HUES6 (cell line): ENCODE measurements around the gene ABCA3.

Experiments
- H3K27ac ChIP-seq: 2 replicates; pipeline ENCODE4 v1.7.0; 2013; ENCODE audit warnings: low read depth, mild to moderate bottlenecking, low read length, inconsistent platforms
- H3K27me3 ChIP-seq: 2 replicates; pipeline ENCODE4 v1.6.1; 2013; ENCODE audit warnings: low read length; ENCODE audit not compliant: control insufficient read depth, insufficient read depth
- H3K36me3 ChIP-seq: 2 replicates; pipeline ENCODE4 v1.6.1; 2013; ENCODE audit warnings: low read length; ENCODE audit not compliant: control insufficient read depth, insufficient read depth
- H3K4me1 ChIP-seq: 2 replicates; pipeline ENCODE4 v1.6.1; 2013; ENCODE audit warnings: low read length; ENCODE audit not compliant: control insufficient read depth, insufficient read depth
- H3K4me3 ChIP-seq: 2 replicates; pipeline ENCODE4 v1.5.1; 2013; ENCODE audit warnings: low read depth, low read length
- H3K9ac ChIP-seq: one replicate; pipeline ENCODE4 v1.6.1; 2013; ENCODE audit warnings: mild to moderate bottlenecking, low read length
- H3K9me3 ChIP-seq: 2 replicates; pipeline ENCODE4 v1.6.1; 2013; ENCODE audit warnings: low read depth, low read length; ENCODE audit not compliant: control insufficient read depth, insufficient read depth

The ABCA3 gene

GRCh38 chr16:2287916-2288547, 52.5 kb downstream of the ABCA3 start:
- Histone ChIP-seq H3K9me3 (no peaks in the 10 kb centered on the region), H3K36me3 (no peaks in the 10 kb centered on the region), H3K27me3 (no peaks in the 10 kb centered on the region), H3K4me3 (no peak overlapping the region), H3K4me1 (no peaks in the 10 kb centered on the region), H3K9ac (no peak overlapping the region), H3K27ac (no peak overlapping the region)

GRCh38 chr16:2286550-2286949, 54.0 kb downstream of the ABCA3 start:
- Histone ChIP-seq H3K9me3 (no peaks in the 10 kb centered on the region), H3K9ac (no peak overlapping the region), H3K4me3 (no peak overlapping the region), H3K4me1 (no peaks in the 10 kb centered on the region), H3K27me3 (no peaks in the 10 kb centered on the region), H3K36me3 (no peaks in the 10 kb centered on the region), H3K27ac (no peak overlapping the region)

GRCh38 chr16:2285731-2286191, 54.8 kb downstream of the ABCA3 start:
- Histone ChIP-seq H3K27ac (no peak overlapping the region), H3K9ac (no peak overlapping the region), H3K27me3 (no peaks in the 10 kb centered on the region), H3K4me3 (no peak overlapping the region), H3K4me1 (no peaks in the 10 kb centered on the region), H3K9me3 (no peaks in the 10 kb centered on the region), H3K36me3 (no peaks in the 10 kb centered on the region)

- Histone ChIP-seq H3K9me3 (no peaks in the 10 kb centered on the region), H3K4me3 (no peak overlapping the region), H3K4me1 (no peaks in the 10 kb centered on the region), H3K36me3 (no peaks in the 10 kb centered on the region), H3K9ac (no peak overlapping the region), H3K27me3 (no peaks in the 10 kb centered on the region), H3K27ac (no peak overlapping the region)
Observed at GRCh38 chr16:2284797-2285576, 55.5 kb downstream of the ABCA3 start.

GRCh38 chr16:2284001-2284770, 56.3 kb downstream of the ABCA3 start:
- Histone ChIP-seq H3K4me1 (no peaks in the 10 kb centered on the region), H3K9ac (no peak overlapping the region), H3K27ac (no peak overlapping the region), H3K4me3 (no peak overlapping the region), H3K27me3 (no peaks in the 10 kb centered on the region), H3K9me3 (no peaks in the 10 kb centered on the region), H3K36me3 (no peaks in the 10 kb centered on the region)

- no peaks in the 10 kb centered on the region for H3K27me3 ChIP-seq
- no peaks in the 10 kb centered on the region for H3K4me1 ChIP-seq
- H3K27ac ChIP-seq = no peak overlapping the region
- H3K9me3 ChIP-seq = no peaks in the 10 kb centered on the region
- H3K9ac ChIP-seq = no peak overlapping the region
- H3K4me3 ChIP-seq = no peak overlapping the region
- no peaks in the 10 kb centered on the region for H3K36me3 ChIP-seq
Observed at GRCh38 chr16:2282866-2283555, 57.5 kb downstream of the ABCA3 start.

GRCh38 chr16:2282262-2282661, 58.3 kb downstream of the ABCA3 start:
- Histone ChIP-seq H3K27me3 (no peaks in the 10 kb centered on the region), H3K9me3 (no peaks in the 10 kb centered on the region), H3K4me3 (no peak overlapping the region), H3K9ac (no peak overlapping the region), H3K27ac (no peak overlapping the region), H3K36me3 (no peaks in the 10 kb centered on the region), H3K4me1 (no peaks in the 10 kb centered on the region)

- Histone ChIP-seq H3K9ac (no peak overlapping the region), H3K36me3 (no peaks in the 10 kb centered on the region), H3K4me1 (no peaks in the 10 kb centered on the region), H3K4me3 (no peak overlapping the region), H3K9me3 (no peaks in the 10 kb centered on the region), H3K27me3 (no peaks in the 10 kb centered on the region), H3K27ac (no peak overlapping the region)
Observed at GRCh38 chr16:2280981-2281542, 59.5 kb downstream of the ABCA3 start.

GRCh38 chr16:2280461-2280860, 60.1 kb downstream of the ABCA3 start:
- no peaks in the 10 kb centered on the region for H3K4me1 ChIP-seq

GRCh38 chr16:2278956-2279800, 61.4 kb downstream of the ABCA3 start:
- H3K4me1 ChIP-seq = no peaks in the 10 kb centered on the region
- no peak overlapping the region for H3K27ac ChIP-seq
- H3K4me3 ChIP-seq = no peak overlapping the region
- no peaks in the 10 kb centered on the region for H3K9me3 ChIP-seq
- no peak overlapping the region for H3K9ac ChIP-seq
- H3K36me3 ChIP-seq = no peaks in the 10 kb centered on the region
- H3K27me3 ChIP-seq = no peaks in the 10 kb centered on the region

More at GRCh38 chr16:2280461-2280860, 60.1 kb downstream of the ABCA3 start:
- Histone ChIP-seq H3K36me3 (no peaks in the 10 kb centered on the region), H3K27me3 (no peaks in the 10 kb centered on the region), H3K27ac (no peak overlapping the region), H3K9me3 (no peaks in the 10 kb centered on the region), H3K4me3 (no peak overlapping the region), H3K9ac (no peak overlapping the region)
